ENCODE data around the gene RGSL1.

GRCh38 chr1:182476625-182477024, 26.7 kb downstream of the RGSL1 start:
- TF ChIP-seq, protein P1, sequence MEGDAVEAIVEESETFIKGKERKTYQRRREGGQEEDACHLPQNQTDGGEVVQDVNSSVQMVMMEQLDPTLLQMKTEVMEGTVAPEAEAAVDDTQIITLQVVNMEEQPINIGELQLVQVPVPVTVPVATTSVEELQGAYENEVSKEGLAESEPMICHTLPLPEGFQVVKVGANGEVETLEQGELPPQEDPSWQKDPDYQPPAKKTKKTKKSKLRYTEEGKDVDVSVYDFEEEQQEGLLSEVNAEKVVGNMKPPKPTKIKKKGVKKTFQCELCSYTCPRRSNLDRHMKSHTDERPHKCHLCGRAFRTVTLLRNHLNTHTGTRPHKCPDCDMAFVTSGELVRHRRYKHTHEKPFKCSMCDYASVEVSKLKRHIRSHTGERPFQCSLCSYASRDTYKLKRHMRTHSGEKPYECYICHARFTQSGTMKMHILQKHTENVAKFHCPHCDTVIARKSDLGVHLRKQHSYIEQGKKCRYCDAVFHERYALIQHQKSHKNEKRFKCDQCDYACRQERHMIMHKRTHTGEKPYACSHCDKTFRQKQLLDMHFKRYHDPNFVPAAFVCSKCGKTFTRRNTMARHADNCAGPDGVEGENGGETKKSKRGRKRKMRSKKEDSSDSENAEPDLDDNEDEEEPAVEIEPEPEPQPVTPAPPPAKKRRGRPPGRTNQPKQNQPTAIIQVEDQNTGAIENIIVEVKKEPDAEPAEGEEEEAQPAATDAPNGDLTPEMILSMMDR (IDR thresholded peaks at IDR 0.05): no peak
- TF ChIP-seq ZFX (IDR thresholded peaks at IDR 0.05; ENCODE audit: borderline replicate concordance): no peak
